SW480 (cell line): Measurements from ENCODE around the gene GRM7.

Experiments used
- DNase-seq: peaks from one replicate; pipeline ENCODE4 v3.0.0-alpha.2; 2016; ENCODE audit warnings: low spot score

Gene GRM7

GRCh38 chr3:7504886-7505775, 644.2 kb downstream of the GRM7 start:
- DNase-seq, result peak; percentile 24

DNA sequence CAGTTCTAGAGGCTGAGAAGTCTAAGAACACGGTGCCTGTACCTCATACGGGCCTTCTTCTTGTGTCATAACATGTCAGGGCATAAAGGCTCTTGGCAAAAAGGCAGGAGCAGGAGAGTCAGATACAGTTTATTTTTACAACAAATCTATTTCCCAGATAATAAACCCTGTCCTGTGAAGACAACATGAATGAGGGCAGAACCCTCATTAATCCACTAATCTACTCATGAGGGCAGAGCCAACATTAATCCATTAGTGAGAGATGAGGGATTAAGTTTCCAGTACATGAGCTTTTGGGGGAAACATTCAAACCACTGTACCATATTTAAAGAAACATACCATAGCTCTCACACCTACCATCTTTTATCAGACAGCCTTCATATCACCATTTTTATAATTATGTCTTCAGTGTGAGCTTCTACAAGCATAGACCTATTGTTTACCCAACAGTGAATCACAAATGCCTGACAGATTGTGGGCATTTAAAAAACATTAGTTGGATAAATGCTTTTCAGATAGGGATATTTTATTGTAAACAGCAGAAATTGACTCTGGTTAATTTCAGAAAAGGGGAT, 645.8 kb downstream of the GRM7 start:
- DNase-seq, result no peak

DNA sequence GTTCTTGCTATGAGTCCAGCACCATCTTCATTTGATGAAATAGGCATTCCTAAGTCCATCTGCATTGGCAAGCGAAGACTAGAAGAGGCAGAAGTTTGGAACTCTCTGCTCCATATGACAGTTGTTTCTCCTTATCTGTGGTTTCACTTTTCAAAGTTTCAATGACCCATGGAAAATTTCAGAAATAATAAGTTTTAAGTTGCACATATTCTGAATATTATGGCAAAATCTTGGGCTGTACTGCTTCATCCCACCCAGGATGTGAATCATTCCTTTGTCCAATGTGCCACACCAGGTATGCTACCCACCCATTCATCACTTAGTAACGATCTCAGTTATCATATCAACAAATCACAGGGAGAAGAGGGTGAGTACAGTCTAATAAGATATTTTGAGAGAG, 647.9 kb downstream of the GRM7 start:
- DNase-seq, result no peak

DNA sequence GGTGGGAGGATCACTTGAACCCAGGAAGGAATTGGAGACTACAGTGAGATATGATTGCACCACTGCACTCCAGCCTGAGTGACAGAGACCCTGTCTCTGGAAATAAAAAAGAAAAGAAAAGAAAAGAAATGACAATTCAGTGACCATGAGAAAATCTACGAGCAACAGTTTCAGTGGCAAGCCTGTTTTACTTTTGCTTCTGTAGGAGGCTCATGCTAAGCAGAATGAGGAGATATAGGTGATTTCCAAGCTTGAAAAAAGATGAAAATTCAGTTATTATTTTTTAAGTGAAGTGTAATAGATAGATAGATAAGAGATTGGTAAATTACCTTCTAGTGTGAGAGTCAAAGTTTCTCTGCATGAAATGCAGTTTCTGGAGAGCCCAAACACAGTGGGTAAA, 651.1 kb downstream of the GRM7 start:
- DNase-seq, result no peak

- no peak for DNase-seq
Measured at GRCh38 chr3:7518026-7518425, 657.1 kb downstream of the GRM7 start.

DNA sequence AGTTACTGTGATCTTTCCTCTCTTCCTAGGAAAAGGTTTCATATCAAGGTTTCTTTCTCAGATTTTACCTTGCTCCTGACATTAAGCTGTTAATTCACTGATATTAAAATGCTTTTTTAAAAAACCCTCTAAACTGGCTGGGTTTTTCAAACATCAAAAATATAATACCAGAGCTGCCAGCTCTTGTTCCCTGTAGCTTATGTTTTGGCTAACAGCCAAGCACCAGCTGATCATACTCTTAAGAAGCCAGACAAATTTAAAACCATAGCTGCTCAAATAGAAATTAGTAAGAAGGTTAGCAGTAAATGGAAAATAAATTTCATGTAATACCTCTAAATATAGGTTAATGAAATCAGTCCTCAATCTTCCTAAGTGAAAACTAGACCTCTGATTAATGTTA, 657.5 kb downstream of the GRM7 start:
- DNase-seq, result no peak

DNA sequence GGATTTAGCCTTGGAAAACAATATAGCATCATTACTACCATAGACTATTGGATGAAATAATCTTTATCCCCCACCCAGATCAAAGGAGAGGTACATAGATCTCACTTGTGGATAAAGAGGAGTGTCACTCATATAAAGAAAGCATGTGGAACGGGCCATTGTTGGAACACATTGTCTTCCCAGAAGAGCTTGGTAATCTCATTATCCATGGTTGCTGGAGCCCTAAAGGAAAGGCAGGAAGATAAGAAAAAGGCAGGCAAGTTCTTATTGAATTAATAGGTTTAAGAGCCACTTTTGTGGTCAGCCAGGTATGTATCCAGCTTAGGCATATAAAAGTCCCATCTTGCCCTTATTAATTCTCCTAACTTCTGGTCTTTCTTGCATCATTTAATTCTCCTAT, 659.1 kb downstream of the GRM7 start:
- DNase-seq, result no peak

DNA sequence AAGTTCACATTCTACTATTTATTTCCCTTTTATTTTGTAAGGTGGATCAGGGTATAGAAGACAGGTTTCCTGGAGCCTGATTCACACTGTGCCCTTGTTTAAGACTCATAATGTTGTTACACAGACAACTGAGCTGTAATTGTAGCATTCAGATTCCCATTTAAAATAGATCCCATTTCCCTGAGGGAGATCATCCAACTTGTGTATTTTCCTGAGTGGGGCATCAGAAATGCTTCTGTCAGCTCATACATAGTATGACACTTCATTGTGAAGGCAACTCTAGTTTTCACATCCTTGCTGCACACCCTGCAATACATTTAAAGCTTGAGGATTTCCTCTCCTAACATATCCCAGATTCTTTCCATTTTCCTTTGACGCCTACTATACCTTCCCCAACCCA, 659.7 kb downstream of the GRM7 start:
- no peak for DNase-seq

DNA sequence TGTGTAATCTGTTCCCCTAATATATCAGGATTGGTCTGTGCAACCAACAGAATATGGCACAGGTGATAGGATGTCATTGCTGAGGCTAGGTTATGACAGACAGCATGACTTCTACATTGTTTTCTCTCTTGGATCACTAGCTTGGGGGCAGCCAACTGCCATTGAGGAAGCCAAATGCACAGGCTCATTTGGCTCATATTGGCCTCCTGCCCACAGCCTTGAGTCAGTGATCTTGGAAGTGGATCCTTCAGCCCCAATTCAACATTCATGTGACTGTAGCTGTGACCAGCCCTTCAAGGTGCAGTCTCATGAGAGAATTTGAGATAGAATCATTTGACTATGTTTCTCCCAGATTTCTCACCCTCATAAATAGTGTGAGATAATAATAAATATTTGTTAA, 675.6 kb downstream of the GRM7 start:
- DNase-seq, result no peak

DNA sequence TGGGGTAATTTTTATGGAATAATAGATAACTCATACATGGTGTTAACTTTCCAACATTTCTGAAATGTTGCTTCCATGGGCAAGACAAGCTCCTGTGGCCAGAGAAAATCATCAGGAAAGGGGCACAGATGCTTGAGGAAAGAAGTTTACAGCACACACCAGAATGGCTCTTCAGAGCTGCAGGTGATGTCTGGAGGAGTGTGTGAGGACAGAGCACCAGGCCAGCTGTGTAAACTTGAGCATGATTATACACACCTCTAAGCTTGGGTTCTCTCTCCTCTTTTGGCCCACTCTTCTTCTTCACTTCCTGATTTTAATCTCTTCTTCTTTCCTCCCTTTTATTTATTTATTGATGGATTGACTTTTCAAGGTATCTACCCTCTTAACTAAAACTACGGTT, 676.0 kb downstream of the GRM7 start:
- no peak for DNase-seq

DNA sequence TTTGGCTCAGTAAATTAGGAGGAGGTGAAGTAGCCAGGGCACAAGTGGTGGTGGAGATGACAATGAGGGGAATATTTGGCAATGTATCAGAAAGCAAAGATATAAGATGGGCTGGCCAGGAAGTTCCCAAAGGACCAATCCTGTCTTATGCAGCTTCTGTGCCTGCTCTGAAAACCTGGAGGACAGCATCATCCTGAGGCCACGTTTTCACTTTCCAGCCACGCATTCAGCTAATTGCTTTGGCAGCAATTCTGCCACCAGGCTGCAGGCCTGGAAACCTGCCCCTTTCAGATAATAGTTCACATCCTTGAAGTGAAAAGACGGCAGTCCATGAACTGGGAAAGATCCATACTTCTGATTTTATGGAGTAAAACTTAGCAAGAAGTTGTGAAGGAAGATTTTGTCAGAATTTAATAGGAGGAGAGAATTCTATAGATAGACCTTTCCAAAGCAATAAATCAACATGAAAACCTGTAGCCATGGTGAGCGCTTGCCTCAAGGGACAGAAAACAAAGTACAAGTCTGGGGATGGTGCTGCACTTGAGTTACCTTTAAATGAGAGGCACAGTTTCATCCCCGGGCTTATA, 682.5 kb downstream of the GRM7 start:
- DNase-seq, result no peak

GRCh38 chr3:7545334-7545733, 684.4 kb downstream of the GRM7 start:
- no peak for DNase-seq

GRCh38 chr3:7546253-7546652, 685.3 kb downstream of the GRM7 start:
- DNase-seq, result no peak

DNA sequence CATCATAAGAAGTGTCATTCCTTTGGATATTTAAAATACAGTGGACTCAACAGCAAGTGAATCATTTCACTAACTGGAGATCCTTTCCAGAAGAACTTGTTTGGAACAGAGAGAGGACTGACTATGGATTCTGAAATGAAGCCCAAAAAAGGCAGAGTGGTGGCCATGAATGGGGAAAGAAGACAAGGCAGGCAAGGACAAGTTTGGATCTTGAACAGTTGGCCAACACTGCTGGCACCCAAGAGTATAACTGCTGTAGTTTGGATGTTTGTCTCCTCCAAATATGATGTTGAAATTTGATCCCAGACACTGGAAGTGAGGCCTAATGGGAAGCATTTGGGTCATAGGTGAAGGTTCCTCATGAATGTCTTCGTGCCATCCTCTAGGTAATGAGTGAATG, 686.9 kb downstream of the GRM7 start:
- DNase-seq, result no peak

GRCh38 chr3:7562892-7563291, 702.0 kb downstream of the GRM7 start:
- DNase-seq, result no peak

GRCh38 chr3:7565574-7565973, 704.7 kb downstream of the GRM7 start:
- DNase-seq, result no peak

DNA sequence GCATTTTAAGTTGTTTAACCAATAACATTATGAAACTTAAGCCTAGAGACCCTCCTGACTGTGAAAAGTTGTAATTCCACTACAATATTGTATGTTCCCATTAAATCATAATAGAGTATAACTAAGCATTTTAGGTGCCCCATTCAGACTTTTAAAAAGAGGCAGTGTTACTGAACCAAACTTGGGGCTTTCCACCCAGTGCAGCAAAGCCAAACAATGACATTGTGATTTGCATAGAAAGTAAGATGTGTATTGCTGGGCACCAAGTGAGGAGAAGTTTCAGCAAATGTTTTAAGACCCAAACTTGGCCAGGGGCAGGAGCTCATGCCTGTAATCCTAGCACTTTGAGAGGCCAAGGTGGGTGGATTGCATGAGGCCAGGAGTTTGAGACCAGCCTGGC, 706.2 kb downstream of the GRM7 start:
- DNase-seq, result no peak

DNA sequence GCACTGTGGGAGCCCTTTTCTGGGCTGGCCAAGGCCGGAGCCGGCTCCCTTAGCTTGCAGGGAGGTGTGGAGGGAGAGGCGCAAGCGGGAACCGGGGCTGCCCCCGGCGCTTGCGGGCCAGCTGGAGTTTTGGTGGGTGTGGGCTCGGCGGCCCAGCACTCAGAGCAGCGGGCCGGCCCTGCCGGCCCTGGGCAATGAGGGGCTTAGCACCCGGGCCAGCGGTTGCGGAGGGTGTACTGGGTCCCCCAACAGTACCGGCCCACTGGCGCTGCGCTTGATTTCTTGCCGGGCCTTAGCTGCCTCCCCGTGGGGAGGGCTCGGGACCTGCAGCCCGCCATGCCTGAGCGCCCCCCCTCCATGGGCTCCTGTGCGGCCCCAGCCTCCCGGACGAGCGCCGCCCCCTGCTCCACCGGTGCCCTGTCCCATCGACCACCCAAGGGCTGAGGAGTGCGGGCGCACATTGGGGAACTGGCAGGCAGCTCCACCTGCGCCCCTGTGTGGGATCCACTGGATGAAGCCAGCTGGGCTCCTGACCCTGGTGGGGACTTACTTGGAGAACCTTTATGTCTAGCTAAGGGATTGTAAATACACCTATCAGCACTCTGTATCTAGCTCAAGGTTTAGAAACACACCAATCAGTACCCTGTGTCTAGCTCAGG, 707.7 kb downstream of the GRM7 start:
- no peak for DNase-seq

GRCh38 chr3:7573330-7573729, 712.4 kb downstream of the GRM7 start:
- DNase-seq, result no peak

- no peak for DNase-seq
Measured at GRCh38 chr3:7574435-7574834, 713.5 kb downstream of the GRM7 start.

- DNase-seq, result no peak
Measured at GRCh38 chr3:7576071-7576470, 715.2 kb downstream of the GRM7 start.

DNA sequence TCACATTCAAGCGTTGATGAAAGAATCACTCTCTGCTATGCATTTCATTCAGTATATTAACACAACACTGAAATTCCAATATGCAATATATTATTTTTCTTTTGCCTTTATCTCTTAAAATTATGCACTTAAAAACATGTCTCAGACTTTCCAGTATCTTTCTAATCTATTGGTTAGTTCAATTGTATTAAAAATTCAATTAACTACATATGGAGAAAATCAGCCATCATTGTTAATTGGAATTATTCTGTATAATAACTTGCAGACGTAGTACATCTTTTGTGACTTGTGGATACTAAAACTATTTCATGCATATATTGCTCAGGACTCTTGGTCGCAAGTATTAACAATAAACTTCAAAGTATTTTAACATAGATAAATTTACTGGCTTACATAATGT, 715.6 kb downstream of the GRM7 start:
- no peak for DNase-seq

GRCh38 chr3:7577513-7577912, 716.6 kb downstream of the GRM7 start:
- no peak for DNase-seq
